ENCODE results near the gene AKAP8. TPM values are rescaled to one million over a fixed set of nuclear protein-coding genes. Genes with fewer than 3 reads are reported as not detected.

The AKAP8 gene
- total RNA-seq, result 24.0 TPM
- long read RNA-seq, transcript AKAP8-201 (14 exons, 3,670 nt), result major isoform, 13 of 38 reads
- long read RNA-seq, partial matches to known transcripts, result 15 of 38 reads
- long read RNA-seq, other reads (novel, unspliced or antisense), result 7 of 38 reads

DNA sequence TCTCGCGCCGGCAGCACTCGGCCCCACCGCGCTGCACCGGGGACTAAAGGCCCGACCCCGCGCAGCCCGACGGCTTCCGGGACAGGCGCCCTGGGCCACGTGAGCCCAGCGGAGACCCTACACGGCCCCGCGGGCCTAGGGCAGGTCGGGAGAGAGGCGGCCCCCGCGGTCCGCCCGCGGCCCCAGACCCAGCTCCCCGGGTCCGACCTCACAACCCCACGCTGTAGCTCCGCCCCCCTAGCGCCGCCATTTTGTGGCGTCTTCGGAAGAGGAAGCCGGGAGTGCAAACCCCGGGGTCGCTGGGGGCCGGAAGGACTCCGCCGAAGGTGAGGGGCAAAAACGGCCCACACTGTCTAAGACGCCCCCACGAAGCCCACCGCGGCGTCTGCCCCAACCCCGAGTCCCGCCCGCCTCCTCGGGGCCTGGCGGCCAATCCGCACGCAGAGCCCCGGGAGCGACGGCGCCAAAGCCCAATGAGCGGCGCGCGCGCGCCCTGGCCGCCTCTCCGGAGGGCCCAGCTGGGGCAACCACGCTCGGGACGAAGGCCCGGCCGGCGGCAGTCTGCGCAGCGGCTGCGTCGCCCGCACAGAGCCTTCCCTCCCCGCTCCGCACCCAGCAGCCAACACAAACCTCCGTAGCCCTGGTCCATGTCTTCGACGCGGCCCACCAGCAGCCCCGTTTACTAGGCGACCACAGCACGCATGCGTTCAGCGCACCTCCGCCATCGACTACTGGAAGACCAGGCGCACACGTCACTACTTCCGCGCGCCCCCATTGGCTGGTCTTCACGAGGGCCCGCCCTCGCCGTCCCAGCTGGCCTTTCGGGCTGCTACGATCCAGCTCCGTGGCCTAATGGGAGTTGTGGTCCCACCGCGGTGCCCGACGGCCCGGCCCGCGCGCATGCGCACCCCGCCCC is at the start of gene AKAP8:
Gene AKAP8, minus strand, starts transcription at position 705 of the 916 bp plus-strand sequence. Its CDS starts 56 bp downstream, at position 649.
- intact Hi-C loops (cut with micrococcal nuclease), result no loop called here
- ATAC-seq, result peak; percentile 95
- DNase-seq, result peak; percentile 99

- no peak for DNase-seq
- ATAC-seq, result no peak
- intact Hi-C loops (cut with micrococcal nuclease), result no loop called here
Observed at GRCh38 chr19:15427991-15428471, 48.4 kb upstream of the AKAP8 start.

- intact Hi-C loops (cut with micrococcal nuclease), result no loop called here
- no peak for ATAC-seq
- DNase-seq, result no peak
Observed at GRCh38 chr19:15427350-15427700, 47.7 kb upstream of the AKAP8 start.

- peak; percentile 28 for DNase-seq
- intact Hi-C loops (cut with micrococcal nuclease), result no loop called here
- ATAC-seq, result no peak
Observed at GRCh38 chr19:15426485-15427349, 47.1 kb upstream of the AKAP8 start.

- ATAC-seq, result no peak
- intact Hi-C loops (cut with micrococcal nuclease), result no loop called here
- no peak for DNase-seq
Observed at GRCh38 chr19:15425321-15425950, 45.8 kb upstream of the AKAP8 start.

- intact Hi-C loops (cut with micrococcal nuclease), result no loop called here
- no peak for ATAC-seq
- DNase-seq, result no peak
Observed at GRCh38 chr19:15424692-15425272, 45.2 kb upstream of the AKAP8 start.

GRCh38 chr19:15424121-15424520 is 44.5 kb upstream of the AKAP8 start:
- ATAC-seq, result no peak
- no peak for DNase-seq
- intact Hi-C loops (cut with micrococcal nuclease), result no loop called here

GRCh38 chr19:15423130-15423529 is 43.5 kb upstream of the AKAP8 start:
- intact Hi-C loops (cut with micrococcal nuclease), result no loop called here
- ATAC-seq, result no peak
- no peak for DNase-seq

- no peak for DNase-seq
- intact Hi-C loops (cut with micrococcal nuclease), result no loop called here
- no peak for ATAC-seq
Observed at GRCh38 chr19:15422296-15423075, 42.9 kb upstream of the AKAP8 start.

- DNase-seq (peak; percentile 85), ATAC-seq (peak; percentile 38)
- intact Hi-C loops (cut with micrococcal nuclease), result no loop called here
Observed at GRCh38 chr19:15421721-15422260, 42.2 kb upstream of the AKAP8 start.

- DNase-seq (no peak), ATAC-seq (no peak)
- intact Hi-C loops (cut with micrococcal nuclease), result no loop called here
Observed at GRCh38 chr19:15421136-15421695, 41.6 kb upstream of the AKAP8 start.

DNA sequence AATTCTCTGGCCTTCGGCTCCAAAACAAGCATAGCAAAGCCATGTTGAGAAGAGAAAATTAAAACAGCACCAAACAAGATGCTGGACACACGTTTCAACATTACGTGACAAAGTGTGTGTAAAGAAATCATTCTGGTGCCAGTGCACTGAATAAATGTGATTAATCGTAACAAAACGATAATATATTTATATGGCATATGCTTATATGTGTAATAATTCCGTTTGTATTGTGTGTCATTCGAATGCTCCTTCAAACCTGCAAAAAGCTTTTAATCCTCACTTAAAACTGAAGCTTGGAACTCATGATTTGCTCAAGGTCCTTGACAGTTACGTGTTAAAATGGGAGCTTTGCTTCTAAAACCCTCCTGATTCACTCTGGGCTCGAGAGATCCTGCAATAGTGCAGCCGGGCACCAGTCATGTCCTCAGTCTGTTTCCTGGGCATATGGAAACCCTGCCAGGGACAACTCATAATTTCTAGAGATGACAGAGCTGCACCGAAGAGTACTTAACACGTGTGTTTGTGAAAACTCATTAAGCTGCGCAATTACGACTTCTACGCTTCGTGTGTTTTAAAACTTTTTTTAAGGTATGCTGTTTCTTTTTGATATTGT is 39.9 kb upstream of the AKAP8 start:
- ATAC-seq (no peak), DNase-seq (no peak)
- intact Hi-C loops (cut with micrococcal nuclease), result no loop called here

DNA sequence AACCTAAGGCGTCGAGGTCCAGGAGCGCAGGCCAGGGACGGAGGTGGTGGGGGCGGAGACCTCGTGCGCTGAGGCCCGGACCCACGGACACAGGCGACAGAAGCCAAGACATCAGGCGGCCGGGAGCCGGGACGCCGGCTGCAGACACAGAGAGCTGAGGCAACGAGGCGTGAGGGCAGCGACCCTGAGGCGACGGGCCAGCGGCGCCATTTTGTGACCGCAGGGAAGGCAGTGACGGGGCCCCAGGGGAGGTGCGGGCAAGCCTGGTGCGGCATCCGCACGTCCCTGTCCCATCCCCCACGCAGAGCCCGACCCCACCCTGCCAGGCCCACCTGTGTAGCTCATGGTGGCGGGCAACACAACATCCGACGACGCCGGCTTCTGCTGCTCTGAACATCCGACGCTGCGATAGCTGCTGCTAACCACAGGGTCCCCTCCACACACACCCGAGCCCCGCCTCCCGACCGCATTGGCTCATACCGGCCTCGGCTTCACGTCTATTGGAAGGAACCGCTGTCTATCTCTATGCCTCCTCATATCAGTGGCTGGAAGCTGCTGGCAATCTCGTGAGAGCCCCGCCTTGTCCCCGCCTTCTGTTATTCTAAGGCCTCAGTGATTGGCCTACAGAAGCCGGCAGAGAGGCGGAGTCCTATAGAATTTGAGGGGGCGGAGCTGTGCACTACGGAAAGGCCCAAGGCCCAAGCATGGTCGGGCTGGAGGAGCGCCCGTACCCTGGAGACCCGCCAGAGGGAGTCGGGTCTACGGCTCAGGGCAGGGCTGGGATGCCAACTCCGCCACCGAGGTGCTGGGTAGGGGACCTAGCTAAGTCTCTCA is 39.2 kb upstream of the AKAP8 start, which contains the start of gene AKAP8L:
Gene AKAP8L, minus strand, starts transcription at position 410 of the 834 bp plus-strand sequence. Its CDS starts 65 bp downstream, at position 345.
- peak; percentile 94 for ATAC-seq
- intact Hi-C loops (cut with micrococcal nuclease), result no loop called here
- peak; percentile 98 for DNase-seq

DNA sequence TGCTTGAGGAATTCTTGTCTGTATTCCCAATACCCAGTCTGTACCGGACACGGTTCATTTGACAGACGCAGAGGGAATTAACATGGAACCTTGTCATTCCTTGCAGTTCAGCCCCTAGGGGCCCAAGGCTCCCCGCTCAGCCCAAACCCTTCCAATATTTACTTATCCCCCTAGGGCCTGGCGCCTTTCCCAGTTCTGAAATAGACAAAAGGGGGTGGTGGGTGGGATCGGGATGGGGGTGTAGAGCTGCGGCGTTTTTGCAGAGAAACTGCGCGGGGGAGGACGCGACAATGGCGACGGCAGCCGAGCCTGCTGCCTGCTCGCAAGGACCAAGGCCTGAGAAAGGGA is 38.6 kb upstream of the AKAP8 start:
- no peak for ATAC-seq
- intact Hi-C loops (cut with micrococcal nuclease), result no loop called here

DNA sequence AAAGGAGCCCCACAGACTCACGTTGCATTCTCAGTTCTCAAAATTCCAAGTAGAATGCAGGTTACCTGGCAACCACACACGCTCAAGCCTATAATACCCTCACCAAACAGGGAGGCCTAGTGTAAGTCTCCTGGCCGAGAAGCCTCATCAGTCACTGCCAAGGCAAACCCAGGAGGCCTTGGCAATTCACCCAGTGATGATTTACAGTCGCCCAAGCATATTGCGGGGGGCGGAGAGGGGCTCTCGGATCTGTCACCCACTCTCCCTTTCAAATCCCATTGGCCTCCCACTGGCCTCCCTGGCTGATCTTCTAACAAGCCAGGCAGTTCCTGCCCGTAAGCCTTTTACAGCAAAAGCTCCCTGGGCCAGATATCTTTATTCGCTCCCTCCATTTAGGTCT is 38.1 kb upstream of the AKAP8 start:
- ATAC-seq (no peak), DNase-seq (no peak)
- intact Hi-C loops (cut with micrococcal nuclease), result no loop called here

More for the DNA sequence above, 38.6 kb upstream of the AKAP8 start:
- no peak for DNase-seq

- ATAC-seq, result no peak
- intact Hi-C loops (cut with micrococcal nuclease), result no loop called here
- DNase-seq, result no peak
Observed at GRCh38 chr19:15412832-15413231, 33.2 kb upstream of the AKAP8 start.
